Stimulated activated CD4-positive, alpha-beta T cell treated with anti-CD3 and anti-CD28 coated beads, Interleukin-12 subunit alpha, Interleukin-12 subunit beta, amount 100 ng/mL, for 24 hours (primary cell): ENCODE results near the gene TRIO.

Experiments used
- DNase-seq, 2 experiments: peaks; one replicate each; pipeline ENCODE4 v3.0.0-alpha.2; 2020; ENCODE audit warnings: low read depth in 2 of 2

The TRIO gene

DNA sequence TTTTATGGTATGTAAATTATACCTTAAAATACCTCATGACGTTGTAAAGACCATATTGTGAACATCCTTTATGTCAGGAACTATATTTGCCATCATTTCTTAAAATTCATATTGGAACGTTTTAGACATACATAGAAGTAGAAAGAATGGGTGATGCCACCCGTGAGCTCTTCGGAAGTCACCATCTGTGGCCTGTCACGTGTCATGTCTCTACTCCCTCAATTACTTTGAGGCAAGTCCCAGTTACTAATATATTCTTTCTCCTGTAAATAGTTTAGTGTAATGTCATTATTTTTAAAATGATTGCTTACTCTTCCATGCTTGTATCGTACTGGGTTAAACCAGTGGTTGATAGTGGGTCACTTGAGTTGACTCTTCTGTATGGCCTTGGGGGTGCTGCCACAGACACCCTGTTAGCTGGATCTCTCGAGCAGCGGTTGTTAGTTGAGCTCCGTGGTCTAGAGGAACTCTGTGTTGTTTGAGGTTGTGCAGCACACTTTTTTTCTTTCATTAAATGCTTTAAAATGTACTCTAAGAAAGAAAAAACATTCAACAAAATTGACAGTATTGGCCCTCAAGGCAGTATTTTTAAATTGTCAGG is 66.2 kb downstream of the TRIO start:
- no peak for DNase-seq

DNA sequence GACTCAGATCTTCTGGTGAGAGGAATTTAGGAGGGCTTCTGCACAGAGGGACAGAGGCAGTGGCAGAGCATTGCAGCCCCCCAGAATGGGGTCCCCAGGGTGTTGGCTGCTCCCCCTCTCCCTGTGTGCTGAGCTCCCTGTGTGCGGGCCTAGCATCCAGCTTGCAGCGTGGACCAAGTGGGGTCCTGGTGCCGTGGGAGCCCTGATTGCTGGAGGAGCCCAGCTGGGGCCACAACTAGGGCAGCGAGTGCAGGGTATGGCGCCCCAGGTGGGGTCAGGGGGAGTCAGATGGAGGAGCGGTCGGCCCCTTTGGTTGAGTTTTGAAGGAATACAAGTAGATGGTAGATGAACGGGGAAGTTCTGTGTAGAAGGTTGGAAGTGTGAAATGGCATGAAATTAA is 66.7 kb downstream of the TRIO start:
- DNase-seq = no peak

DNA sequence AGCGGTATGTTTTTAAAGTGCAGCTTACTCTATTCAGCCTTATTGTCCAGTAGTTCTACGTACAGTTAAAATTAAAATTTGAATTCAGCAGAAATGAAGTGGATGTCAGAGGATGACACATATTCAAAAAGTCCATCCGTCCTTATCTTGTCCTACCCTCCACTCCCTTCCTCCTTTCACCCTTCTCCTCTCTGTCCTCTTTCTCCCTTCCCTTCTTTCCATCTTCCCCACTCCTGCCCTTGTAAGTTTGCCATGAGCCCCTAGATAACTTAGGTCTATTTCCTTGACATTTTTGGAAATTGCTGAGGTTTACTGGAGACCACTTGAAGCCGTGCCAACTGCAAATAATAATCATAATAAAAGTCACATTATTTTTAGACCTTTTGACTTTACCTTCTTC is 67.6 kb downstream of the TRIO start:
- DNase-seq = no peak

DNA sequence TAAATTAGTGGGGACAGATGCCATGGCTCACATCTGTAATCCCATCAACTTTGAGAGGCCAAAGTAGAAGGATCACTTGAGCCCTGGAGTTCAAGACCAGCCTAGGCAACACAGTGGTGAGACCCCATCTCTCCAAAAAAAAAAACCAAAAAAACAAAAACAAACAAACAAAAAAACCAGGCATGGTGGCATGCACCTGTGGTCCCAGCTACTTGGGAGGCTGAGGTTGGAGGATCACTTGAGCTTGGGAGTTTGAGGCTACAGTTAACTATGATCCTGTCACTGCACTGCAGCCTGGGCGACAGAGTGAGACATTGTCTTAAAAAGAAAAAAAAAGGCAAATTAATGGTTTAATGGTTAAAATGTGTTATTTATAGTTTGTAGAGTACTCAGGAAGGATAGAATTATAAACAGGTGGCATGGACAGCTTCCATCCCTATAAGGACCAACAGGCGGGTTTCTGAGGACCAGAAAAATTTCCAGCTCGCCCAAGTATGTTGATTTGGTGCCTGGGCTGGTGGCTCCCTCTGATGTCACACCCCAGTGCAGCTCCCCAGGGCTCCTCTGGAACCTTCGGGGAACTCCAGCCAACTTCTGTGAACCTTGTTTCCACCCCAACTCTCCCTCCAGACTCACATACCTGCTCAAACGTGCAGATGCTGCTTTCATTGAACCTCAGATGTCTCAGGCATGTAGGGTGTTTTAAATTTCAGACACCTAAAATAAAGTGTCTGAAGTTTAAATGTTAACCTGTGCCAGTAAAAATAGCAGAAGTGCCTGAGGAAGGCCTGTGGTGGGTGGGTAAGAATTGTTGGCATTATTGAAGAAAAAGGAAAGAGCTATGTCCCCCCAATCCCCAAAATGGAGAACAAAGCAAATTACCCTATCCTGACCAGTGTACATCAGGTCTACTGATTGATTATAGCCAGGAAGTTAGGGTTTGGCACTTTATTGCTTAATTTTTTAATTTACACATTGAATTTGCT is 69.0 kb downstream of the TRIO start:
- DNase-seq = no peak

DNA sequence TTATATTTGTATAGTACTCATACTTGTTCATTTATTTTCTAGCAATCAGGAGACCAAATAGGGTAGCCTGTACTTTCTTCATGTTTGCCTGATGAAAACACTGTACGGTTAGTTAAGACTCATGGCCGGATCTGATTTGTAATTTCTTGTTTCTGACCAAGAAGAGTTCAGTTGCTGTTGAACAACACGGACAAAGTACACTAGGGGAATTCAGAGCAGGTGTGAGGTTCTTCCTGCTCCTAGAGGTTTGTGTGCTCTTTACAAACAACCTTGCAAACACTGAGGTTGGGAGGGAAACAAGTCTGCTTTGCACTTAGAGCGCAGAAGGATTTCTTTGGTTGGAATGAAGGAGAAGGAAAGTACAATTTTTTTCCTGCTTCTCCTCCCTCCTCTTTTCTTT is 69.7 kb downstream of the TRIO start:
- no peak for DNase-seq

DNA sequence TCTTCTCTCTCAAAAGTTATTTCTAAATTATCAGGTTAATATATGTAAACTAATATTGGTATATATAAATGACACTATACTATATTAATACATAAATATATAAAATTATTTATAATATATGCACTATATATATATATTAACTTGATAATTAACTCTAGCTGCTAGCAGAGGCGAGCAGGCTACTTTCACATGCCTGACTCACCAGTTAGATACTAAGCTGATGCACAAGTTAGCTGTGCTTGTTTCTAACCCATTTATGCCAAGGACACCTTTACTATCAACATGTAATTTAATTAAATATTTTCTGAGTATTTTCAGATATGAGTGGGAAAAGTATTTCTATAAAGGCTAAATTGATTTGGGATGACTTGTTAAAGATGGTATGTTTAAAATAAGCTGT is 70.1 kb downstream of the TRIO start:
- DNase-seq = no peak

DNA sequence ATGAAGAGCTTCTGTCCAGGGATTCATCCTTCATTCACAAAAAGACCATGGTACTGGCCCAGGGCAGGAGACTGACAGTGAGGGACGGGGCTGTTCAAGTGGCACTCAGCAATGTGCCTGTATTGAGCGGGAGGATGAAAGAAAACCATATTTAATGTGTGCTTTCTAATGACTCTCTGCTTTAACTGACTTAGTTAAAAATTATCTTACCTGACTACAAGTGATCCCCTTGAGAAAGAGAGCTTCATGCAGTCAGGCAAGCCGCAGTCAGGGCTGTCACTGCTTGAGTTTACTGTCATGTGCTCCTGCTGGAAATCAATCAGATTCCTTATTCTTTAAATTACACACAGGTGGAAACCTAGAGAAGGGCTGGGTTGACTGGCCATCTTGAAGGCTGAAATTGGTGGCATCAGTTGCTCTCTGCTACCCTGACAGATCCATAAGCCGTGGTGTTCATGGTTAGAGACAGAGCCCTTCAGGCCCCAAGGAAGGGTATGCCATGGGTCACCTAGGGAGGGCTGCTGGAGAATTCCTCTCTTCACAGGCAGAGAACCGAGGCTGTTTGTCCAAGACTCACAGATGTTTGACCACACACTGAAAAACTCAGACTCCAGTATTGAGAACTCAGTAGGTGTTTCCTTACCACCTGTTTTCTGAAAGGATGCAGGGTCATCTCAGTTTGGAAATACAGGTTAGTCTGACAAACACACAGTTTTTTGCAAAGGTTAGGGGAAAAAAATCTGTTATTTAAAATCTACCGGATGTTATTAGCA is 70.9 kb downstream of the TRIO start:
- no peak for DNase-seq

DNA sequence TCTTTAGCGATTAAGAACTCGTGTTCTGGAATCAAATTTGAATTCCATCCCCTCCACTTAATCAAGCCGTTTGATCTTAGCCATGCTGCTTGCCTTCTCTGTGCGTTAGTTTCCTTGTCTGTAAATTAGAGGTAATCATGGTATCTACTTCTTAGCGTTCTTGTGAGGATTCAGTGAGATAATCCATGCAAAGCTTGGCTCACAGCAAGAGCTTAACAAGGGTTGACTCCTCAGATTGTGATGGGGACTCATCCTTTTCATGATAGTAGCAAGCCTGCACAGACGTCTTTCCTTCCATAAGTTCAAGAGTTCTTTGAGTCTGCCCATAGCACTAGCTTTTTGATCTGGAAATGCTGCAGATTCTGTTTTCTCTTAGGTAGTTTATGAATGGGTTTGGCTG is 72.8 kb downstream of the TRIO start:
- no peak for DNase-seq

DNA sequence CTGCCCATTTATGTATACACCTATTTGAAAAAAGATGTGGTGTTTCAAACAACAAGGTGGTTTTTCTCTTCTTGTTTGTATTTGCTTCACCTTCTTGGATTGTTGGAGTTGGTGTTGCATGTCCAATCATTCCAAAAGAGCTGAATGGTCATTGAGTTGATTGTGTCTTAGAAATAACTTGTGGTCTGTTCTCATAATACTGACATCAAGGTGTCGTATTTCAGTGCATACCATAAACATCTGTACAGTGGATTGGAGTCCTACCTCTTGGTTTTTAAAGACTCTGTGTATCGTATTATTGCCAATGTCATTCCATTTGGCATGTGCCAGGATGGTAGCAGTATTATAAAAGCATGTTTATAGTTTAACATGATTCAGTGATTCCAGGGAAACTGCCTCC is 73.2 kb downstream of the TRIO start:
- no peak for DNase-seq

DNA sequence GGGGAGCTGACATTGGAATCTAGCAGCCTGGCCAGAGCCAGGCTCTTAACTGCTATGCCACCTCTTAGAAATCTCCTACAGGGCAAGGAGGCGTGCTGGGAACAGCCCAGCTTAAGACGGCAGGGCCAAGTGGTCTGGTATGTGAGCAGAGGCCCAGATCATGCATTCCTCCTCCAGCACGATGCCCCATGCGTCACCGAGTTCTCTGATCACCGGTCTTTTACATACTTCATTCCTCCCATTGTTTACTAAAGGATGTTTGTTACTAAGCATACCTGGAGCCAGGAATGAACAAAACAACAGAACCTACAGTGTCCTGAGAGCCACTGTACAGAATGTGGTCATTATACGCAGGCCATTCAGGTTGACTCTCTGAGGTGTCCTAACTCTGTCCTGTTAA is 73.8 kb downstream of the TRIO start:
- no peak for DNase-seq

DNA sequence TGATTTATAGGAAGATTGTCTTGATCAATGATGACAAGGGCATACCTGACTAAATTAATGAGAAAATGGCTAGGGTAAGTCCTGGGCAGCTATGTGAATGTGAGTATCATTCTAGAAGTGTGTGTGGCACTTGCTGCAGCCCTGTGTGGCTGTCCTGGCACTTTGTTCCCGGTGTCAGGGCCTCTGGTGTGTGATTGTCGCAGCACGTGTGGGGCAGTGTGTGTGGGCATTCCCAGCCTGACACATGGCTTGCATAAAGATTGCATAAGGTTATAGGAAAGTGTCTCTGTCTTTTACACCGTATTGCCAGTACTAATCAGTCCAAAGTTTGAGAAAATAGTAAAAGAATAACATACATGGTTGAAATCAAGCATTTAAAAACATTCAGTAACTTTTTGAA is 74.4 kb downstream of the TRIO start:
- DNase-seq = no peak

DNA sequence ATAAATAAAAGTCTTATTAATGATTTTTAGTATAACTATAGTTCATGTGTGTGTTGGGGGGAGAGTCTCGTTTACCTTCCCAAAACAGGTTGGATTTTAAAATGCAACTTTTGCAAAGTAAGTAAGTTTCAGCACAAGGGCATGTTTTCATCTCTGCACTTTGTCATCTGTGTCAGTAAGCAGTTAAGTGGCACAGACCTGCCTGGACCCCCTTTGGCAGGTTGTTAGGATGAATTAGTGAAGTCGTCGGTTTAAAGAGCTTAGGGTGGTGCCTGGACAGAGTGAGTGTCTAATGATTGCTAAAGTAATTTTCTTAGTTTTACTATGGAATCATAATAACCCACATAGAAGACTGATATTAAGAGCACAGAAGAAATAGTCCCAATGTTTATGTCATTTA is 74.9 kb downstream of the TRIO start:
- DNase-seq = no peak

DNA sequence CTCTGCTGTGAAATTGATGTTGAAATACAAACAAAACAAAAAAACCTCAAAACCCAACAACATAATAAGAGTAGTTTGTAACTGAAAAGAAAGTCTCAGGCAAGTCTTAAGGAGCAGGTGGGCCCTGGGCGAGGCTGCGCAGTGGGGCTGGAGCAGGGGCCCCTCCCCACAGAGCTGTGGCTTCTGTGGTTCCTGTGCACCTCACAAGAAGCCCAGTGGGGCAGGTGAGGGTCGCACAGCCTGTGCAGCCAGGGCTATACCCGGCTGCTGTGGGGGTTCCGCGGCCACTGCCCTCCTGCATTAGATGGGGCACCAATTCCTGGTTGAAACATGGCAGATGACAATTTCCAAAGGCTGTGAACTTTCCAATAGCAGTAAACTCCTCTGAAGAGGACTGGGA is 75.3 kb downstream of the TRIO start:
- no peak for DNase-seq

DNA sequence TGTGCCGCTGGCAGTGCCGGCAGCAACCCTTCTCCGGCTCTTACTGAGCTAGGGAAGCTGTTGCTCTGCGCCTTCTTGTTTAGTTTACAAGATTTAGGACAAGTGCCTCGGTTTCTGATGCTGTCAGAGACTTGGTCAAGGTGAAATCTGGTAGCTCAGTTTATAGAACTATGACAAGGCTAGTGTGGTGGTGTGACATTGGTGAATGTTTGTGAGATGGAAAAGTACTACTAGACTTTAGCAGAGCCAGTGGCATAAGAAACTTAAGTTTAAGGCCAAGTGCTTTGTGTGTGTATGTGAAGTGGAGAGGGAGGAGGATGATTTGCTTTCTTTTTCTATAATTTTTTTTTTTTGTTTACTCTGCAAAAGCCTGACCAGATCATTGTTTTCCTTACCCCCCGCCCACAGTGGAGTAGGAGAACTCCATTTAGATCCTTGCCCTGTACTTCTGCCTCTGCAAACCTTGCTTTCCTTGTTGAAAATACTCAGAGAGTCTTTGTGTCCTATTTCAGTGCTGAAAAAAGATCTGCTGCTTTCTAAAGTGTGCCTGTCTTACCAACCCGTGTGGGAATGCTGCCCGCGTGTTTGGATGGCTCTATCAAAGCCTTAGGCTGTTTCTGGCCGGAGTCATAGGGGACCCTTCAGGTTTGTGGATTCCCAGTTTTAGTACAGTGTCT is 75.9 kb downstream of the TRIO start:
- no peak for DNase-seq

DNA sequence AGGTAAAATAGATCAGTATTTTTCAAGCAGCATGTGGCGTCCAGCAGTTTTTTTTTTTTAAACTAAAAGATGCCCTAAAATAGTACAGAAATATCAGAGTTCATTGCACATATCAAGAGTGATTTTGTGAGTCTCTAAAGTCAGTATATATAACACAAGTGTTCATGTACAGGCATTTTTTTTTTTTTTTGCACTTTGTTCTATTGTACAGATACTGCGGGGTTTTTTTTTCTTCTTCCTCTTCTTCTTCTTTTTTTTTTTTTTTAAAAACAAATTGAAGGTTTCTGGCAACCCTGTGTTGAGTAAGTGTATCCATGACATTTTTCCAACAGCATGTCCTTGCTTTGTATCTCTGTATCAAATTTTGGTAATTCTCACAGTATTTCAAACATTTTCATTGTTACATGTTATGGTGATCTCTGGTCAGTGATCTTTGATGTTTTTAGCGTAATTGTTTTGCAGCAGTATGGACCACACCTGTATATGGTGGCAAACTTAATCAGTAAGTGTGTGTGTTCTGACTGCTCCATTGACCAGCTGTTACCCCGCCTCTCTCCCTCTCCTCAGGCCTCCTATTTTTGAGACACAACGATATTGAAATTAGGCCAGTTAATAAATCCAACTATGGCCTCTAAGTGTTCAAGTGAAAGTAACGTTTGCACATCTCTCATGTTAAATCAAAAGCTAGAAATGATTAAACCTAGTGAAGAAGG is 76.8 kb downstream of the TRIO start:
- no peak for DNase-seq

DNA sequence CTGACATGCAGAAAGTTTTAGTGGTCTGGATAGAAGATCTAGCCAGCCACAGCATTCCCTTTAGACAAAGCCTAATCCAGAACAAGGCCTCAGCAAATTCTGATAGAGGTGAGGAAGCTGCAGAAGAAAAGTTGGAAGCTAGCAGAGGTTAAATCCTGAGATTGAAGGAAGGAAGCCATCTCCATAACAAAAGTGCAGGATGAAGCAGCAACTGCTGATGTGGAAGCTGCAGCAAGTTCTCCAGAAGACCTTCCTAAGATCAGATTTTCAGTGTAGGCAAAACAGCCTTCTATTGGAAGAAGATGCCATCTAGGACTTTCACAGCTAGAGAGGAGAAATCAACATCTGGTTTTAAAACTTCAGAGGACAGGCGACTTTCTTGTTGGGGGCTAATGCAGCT is 77.5 kb downstream of the TRIO start:
- DNase-seq = no peak

DNA sequence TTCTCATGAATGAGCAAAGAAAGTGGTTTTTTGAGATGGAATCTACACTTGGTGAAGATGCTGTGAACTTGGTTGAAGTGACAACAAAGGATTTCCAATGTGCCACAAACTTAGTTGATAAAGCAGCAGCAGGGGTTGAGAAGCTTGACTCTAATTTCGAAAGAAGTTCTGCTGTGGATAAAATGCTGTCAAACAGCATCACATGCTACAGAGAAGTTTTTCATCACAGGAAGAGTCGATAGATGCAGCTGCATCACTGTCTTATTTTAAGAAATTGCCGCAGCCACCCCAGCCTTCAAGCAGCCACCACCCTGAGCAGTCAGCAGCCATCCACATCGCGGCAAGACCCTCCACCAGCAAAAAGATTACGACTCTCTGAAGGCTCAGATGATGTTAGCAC is 78.6 kb downstream of the TRIO start:
- no peak for DNase-seq

DNA sequence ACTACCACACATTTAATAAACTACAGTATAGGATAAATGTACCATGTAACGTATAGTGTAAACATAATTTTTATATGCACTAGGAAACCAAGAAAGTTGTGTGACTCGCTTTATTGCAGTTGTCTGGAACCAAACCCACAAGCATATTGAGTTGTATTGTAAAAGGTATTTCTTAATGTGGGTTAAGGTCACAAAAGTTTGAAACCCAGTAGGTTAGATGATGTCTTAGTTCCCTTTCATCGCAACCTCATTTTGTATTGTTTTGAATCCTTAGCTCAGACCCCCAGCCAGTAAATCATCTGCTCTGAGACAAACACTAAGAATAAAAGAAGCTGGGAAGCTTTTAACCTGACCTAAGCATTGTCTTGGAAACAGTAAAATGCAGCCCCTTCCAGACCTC is 79.1 kb downstream of the TRIO start:
- DNase-seq = no peak

DNA sequence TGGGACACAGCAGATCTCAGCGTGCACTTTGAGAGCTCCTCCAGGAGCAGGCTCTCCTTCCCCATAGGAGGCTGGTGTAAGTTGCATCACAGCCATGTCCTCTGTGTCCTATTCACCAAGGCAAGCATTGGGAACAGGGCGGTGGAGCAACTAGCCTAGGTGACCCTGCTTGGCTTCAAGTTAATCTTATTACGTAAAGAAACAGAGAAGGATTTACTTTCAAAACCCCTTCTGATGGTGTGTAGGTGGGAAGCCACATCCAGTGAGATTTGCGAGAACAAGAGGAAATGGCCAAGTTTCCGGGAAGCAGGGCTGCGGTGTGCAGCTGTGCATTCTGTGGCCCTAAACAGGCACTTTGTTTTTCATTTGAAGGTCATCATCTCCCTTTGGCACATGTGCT is 80.2 kb downstream of the TRIO start:
- no peak for DNase-seq

DNA sequence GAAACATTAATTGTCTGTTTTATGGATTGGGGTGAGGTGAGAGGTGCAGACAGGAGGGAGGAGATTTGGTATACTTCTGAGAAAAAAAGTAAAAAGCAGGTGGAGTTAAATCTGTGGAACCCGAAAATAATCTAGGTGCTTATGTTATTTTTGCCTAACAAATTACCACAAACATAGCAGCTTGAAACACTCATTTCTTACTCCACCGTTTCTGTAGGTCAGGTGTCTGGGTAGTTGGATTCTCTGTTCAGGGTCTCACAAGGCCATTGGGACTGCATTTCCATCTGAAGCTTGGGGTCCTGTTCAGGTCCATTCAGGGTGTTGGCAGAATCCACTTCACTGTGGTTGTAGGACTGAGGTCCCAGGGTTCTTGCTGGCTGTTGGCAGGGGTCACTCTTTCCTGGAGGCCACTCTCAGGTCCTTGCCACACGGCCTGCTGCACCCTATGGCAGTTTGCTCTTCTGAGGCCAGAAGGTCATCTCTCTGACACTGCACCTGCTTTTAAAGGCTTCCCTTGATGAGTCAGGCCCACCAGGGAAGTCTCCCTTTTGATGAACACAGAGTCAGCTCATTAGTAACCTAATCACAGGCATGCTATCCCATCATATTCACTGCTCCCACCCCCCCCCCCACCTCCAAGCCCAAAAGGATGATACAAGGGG is 82.2 kb downstream of the TRIO start:
- no peak for DNase-seq

DNA sequence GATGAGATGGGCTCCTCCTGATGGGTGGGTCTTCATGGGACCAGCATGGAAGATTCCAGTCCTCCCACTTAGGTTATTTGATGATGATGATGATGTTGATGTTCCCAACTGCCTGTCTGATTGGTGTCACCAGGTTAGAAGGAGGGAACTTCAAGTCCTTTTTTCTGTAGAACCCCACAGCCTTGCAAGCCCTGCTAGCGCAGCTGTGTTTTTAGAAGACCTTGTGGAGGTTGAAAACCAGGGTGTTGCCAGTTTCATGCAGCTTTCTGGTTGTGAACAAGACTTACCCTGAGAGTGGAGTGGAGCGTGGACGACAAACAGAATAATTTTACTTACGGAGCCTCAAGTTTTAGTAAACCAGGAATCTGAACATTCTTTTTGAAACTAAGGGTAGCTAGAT is 83.0 kb downstream of the TRIO start:
- DNase-seq = no peak
